ENCODE results near the gene MIB2.
"Not testable (repeated sequence)": the region's sequence is repeated elsewhere in the genome, so short reads cannot be mapped to it uniquely, and the experiment has no call there.

MIB2 gene

GRCh38 chr1:1627829-1628753 lies 12.8 kb downstream of the MIB2 start:
- no peak for DNase-seq

- DNase-seq = no peak
Observed at GRCh38 chr1:1628754-1629429, 13.6 kb downstream of the MIB2 start.

GRCh38 chr1:1629430-1630190 lies 14.3 kb downstream of the MIB2 start:
- DNase-seq = peak; percentile 72

- peak; percentile 90 for DNase-seq
Observed at GRCh38 chr1:1630191-1630964, 15.1 kb downstream of the MIB2 start.

GRCh38 chr1:1630965-1631781 lies 15.9 kb downstream of the MIB2 start:
- DNase-seq = no peak

- DNase-seq = no peak
Observed at GRCh38 chr1:1631782-1632420, 16.6 kb downstream of the MIB2 start, which contains the start of gene MMP23B. MMP23B (plus strand) TSS chr1:1632173; CDS start chr1:1632219, 46 bp downstream.

GRCh38 chr1:1633409-1633808 lies 18.1 kb downstream of the MIB2 start:
- not testable (repeated sequence) for DNase-seq

GRCh38 chr1:1634613-1635012 lies 19.3 kb downstream of the MIB2 start:
- not testable (repeated sequence) for DNase-seq

- not testable (repeated sequence) for DNase-seq
Observed at GRCh38 chr1:1636621-1637478, 21.6 kb downstream of the MIB2 start.

- not testable (repeated sequence) for DNase-seq
Observed at GRCh38 chr1:1637479-1637875, 22.2 kb downstream of the MIB2 start.

- DNase-seq = not testable (repeated sequence)
Observed at GRCh38 chr1:1638528-1638927, 23.2 kb downstream of the MIB2 start.

- not testable (repeated sequence) for DNase-seq
Observed at GRCh38 chr1:1639368-1639767, 24.1 kb downstream of the MIB2 start.

- not testable (repeated sequence) for DNase-seq
Observed at GRCh38 chr1:1640081-1640480, 24.8 kb downstream of the MIB2 start.

GRCh38 chr1:1640711-1641461 lies 25.6 kb downstream of the MIB2 start:
- not testable (repeated sequence) for DNase-seq

GRCh38 chr1:1646326-1646725 lies 31.0 kb downstream of the MIB2 start:
- DNase-seq = not testable (repeated sequence)

GRCh38 chr1:1647567-1648241 lies 32.4 kb downstream of the MIB2 start:
- DNase-seq = not testable (repeated sequence)

GRCh38 chr1:1648265-1648664 lies 33.0 kb downstream of the MIB2 start:
- not testable (repeated sequence) for DNase-seq
